B cell (primary cell): ENCODE data around the gene SORL1. TPM values are rescaled to one million over a fixed set of nuclear protein-coding genes. Genes with fewer than 3 reads are reported as not detected.

Source experiments
- ATAC-seq: fragments of 200-7000 bp; cut with Tn5 transposase; one replicate; pipeline ENCODE4 v1.10.0; 2021; ENCODE audit warnings: low read depth, mild to moderate bottlenecking, moderate number of reproducible peaks, moderate library complexity
- CTCF ChIA-PET: fragments of 350-600 bp; sonication (Branson Sonifier 250); formaldehyde crosslinking; loops from one replicate; lab custom pipeline; 2021; ENCODE audit warnings: antibody characterized with exemption, inconsistent platforms; lab: Charles Lee
- POLR2A ChIA-PET: fragments of 350-600 bp; sonication (Branson Sonifier 250); formaldehyde crosslinking; loops from one replicate; lab custom pipeline; 2021; ENCODE audit warnings: antibody characterized with exemption; lab: Charles Lee
- DNase-seq: peaks from one replicate; pipeline ENCODE4 v3.0.0; 2013
- H2AFZ ChIP-seq: 2 replicates; pipeline ENCODE4 v1.6.1; 2012; ENCODE audit warnings: mild to moderate bottlenecking, low read depth, low read length; ENCODE audit not compliant: insufficient read depth, poor library complexity, severe bottlenecking
- H3K27ac ChIP-seq, 2 donors: 1 replicate in 1 of 2; 2 replicates in 1 of 2; pipeline ENCODE4 v1.5.1; 2012 to 2013; ENCODE audit warnings: low read length in 2 of 2, mild to moderate bottlenecking in 2 of 2, moderate library complexity in 1 of 2
- H3K27me3 ChIP-seq, 4 experiments: fragments of 200-600 bp in 1 of 4; sonication (generic) in 1 of 4; replicated peaks in 1 of 4; 1 replicate in 2 of 4; 2 replicates in 2 of 4; pipeline versions ENCODE4 v1.6.1 to v1.7.0; 2013 to 2016; ENCODE audit warnings: low read length in 3 of 4, mild to moderate bottlenecking in 2 of 4, mixed read lengths in 1 of 4, moderate library complexity in 1 of 4; ENCODE audit not compliant: insufficient read depth in 4 of 4, control insufficient read depth in 3 of 4; ENCODE audit errors: control extremely low read depth in 1 of 4
- H3K36me3 ChIP-seq, 2 experiments: replicated peaks in 1 of 2; 1 replicate in 1 of 2; 2 replicates in 1 of 2; pipeline versions ENCODE4 v1.6.1 to v1.7.1; 2013; ENCODE audit warnings: low read length in 1 of 2; ENCODE audit not compliant: insufficient read depth in 2 of 2, control insufficient read depth in 1 of 2; ENCODE audit errors: control extremely low read depth in 1 of 2, extremely low read depth in 1 of 2
- H3K4me1 ChIP-seq, 2 donors: fragments of 200-600 bp in 1 of 2; sonication (generic) in 1 of 2; 1 replicate in 1 of 2; 2 replicates in 1 of 2; pipeline versions ENCODE4 v1.5.1 to v1.6.1; 2013 to 2017; ENCODE audit warnings: low read length in 2 of 2; ENCODE audit not compliant: control insufficient read depth in 2 of 2, insufficient read depth in 2 of 2
- H3K4me2 ChIP-seq: replicated peaks from 2 replicates; pipeline ENCODE3; 2012; ENCODE audit warnings: mild to moderate bottlenecking, low read depth, low read length; ENCODE audit not compliant: poor library complexity, severe bottlenecking
- H3K4me3 ChIP-seq, 5 experiments: fragments of 200-600 bp in 1 of 5; sonication (generic) in 1 of 5; 1 replicate in 3 of 5; 2 replicates in 2 of 5; pipeline versions ENCODE4 v1.5.1 to v1.7.0; 2011 to 2016; ENCODE audit warnings: low read length in 4 of 5, mild to moderate bottlenecking in 4 of 5, low read depth in 2 of 5, control low read depth in 1 of 5, moderate library complexity in 1 of 5; ENCODE audit not compliant: insufficient read depth in 1 of 5; ENCODE audit errors: control extremely low read depth in 1 of 5, extremely low read depth in 1 of 5
- H3K79me2 ChIP-seq: fragments of 200-600 bp; sonication (generic); one replicate; pipeline ENCODE4 v1.6.0; 2016; ENCODE audit warnings: low read length; ENCODE audit not compliant: control insufficient read depth, insufficient read depth
- H3K9ac ChIP-seq: fragments of 200-600 bp; sonication (generic); 2 replicates; pipeline ENCODE4 v1.6.1; 2017; ENCODE audit warnings: mild to moderate bottlenecking, low read length, moderate library complexity
- H3K9me3 ChIP-seq, 3 donors: one replicate each; pipeline versions ENCODE4 v1.6.1 to v1.7.1; 2013; ENCODE audit warnings: low read length in 2 of 3; ENCODE audit not compliant: control insufficient read depth in 2 of 3, insufficient read depth in 1 of 3; ENCODE audit errors: control extremely low read depth in 1 of 3
- H4K20me1 ChIP-seq: 2 replicates; pipeline ENCODE4 v1.6.0; 2012; ENCODE audit warnings: mild to moderate bottlenecking, low read length; ENCODE audit not compliant: insufficient read depth, control insufficient read depth, poor library complexity, severe bottlenecking
- H3K27ac Mint-ChIP-seq: one replicate; pipeline ENCODE4 v1.8.0; 2021; ENCODE audit warnings: mixed read lengths
- H3K27me3 Mint-ChIP-seq: one replicate; pipeline ENCODE4 v1.8.0; 2021; ENCODE audit warnings: mixed read lengths
- H3K4me1 Mint-ChIP-seq: one replicate; pipeline ENCODE4 v1.8.0; 2021; ENCODE audit warnings: mixed read lengths
- H3K4me3 Mint-ChIP-seq: one replicate; pipeline ENCODE4 v1.8.0; 2021; ENCODE audit warnings: mixed read lengths
- H3K9me3 Mint-ChIP-seq: one replicate; pipeline ENCODE4 v1.8.0; 2022; ENCODE audit warnings: mixed read lengths; ENCODE audit not compliant: insufficient read depth
- EZH2 ChIP-seq: IDR thresholded peaks from 2 replicates; pipeline ENCODE4 v1.6.1; 2012; ENCODE audit warnings: borderline replicate concordance, low read depth, mild to moderate bottlenecking, moderate library complexity, low read length; ENCODE audit not compliant: insufficient read depth, poor library complexity, severe bottlenecking
- WGBS: methylation state at CpG from one replicate; pipeline ENCODE4 v1.1.5; 2013; ENCODE audit warnings: missing lambda C conversion rate; ENCODE audit not compliant: insufficient coverage; 5-methylcytosine and 5-hydroxymethylcytosine counted together
- intact Hi-C: fragments of 100-400 bp; cut with micrococcal nuclease; formaldehyde crosslinking; loops from one replicate; pipeline ENCODE4 v1.10.0; 2022
- polyA plus RNA-seq: library from polyadenylated mRNA; depleted of rRNA; stranded (reverse); fragments of >200 nt; gene quantifications from 2 replicates; pipeline ENCODE4 v1.2.3, GENCODE V29; 2012
- total RNA-seq, 2 donors: library from RNA; stranded (reverse); fragments of 120-200 nt in 1 of 2; gene quantifications; 1 replicate in 1 of 2; 2 replicates in 1 of 2; pipeline versions ENCODE4 v1.2.3 to v1.2.4, GENCODE V29; 2013 to 2022
- TF ChIP-seq, protein P1 (sequence below): fragments of 200-600 bp; IDR thresholded peaks from one replicate; pipeline ENCODE4 v1.8.0; 2022; ENCODE audit warnings: antibody characterized with exemption, mild to moderate bottlenecking

The SORL1 gene
- total and polyA plus RNA-seq, 2 donors (not counting 1 experiment from before 2014, with no cell fraction given), result 13.0 to 396 TPM

DNA sequence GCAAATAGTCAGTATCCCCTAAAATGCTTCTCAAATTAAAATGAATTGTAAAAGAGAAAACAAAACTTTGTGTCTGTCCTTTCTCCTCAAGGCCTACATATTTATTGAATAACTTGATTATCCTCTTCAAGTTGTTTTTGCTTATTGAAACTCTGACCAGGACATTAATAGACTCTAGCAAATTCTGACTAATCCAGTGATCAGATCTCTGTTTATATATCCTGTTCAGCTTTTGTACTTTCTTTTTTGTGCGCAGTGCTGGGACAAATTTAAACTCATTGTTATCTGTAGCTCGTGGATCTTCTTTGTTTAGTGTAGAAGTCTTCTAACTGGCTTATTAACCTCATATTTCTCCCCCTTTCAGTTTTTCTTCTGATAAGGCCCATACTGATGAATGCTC, 140.6 kb downstream of the SORL1 start:
- TF ChIP-seq, protein P1, sequence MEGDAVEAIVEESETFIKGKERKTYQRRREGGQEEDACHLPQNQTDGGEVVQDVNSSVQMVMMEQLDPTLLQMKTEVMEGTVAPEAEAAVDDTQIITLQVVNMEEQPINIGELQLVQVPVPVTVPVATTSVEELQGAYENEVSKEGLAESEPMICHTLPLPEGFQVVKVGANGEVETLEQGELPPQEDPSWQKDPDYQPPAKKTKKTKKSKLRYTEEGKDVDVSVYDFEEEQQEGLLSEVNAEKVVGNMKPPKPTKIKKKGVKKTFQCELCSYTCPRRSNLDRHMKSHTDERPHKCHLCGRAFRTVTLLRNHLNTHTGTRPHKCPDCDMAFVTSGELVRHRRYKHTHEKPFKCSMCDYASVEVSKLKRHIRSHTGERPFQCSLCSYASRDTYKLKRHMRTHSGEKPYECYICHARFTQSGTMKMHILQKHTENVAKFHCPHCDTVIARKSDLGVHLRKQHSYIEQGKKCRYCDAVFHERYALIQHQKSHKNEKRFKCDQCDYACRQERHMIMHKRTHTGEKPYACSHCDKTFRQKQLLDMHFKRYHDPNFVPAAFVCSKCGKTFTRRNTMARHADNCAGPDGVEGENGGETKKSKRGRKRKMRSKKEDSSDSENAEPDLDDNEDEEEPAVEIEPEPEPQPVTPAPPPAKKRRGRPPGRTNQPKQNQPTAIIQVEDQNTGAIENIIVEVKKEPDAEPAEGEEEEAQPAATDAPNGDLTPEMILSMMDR, result no peak
- no peak for TF ChIP-seq EZH2
- no peak for ATAC-seq
- H3K27ac Mint-ChIP-seq, result no peak overlapping the region
- DNase-seq, result no peak
- intact Hi-C loops, result loop anchor here (5.0 kb wide), 1 partner anchor 125 kb away; no protein-coding TSS in a partner anchor
- Histone ChIP-seq H3K9ac (no peak overlapping the region), H2AFZ (no peak overlapping the region), H3K4me3 (no peak overlapping the region), H3K36me3 (peaks cover 0 to 39% of the 10 kb centered on the region in 2 experiments), H3K9me3 (no peaks in the 10 kb centered on the region), H4K20me1 (peaks cover 5% of the 10 kb centered on the region), H3K79me2 (no peaks in the 10 kb centered on the region), H3K4me2 (no peak overlapping the region), H3K27me3 (no peaks in the 10 kb centered on the region), H3K4me1 (peaks cover 31 to 32% of the 10 kb centered on the region in 2 donors), H3K27ac (no peak overlapping the region)
- WGBS, result no CpG with 5 or more reads among the region's 2 CpGs
- peaks cover 35% of the 10 kb centered on the region for H3K4me1 Mint-ChIP-seq
- no peaks in the 10 kb centered on the region for H3K9me3 Mint-ChIP-seq
- ChIA-PET POLR2A (no interaction called here), CTCF (interaction anchor here (0.6 to 3.6 kb wide), 7 partner anchors 143 to 400 kb away, joined by 3 to 21 read pairs (median 5); no protein-coding TSS in a partner anchor)
- H3K4me3 Mint-ChIP-seq, result no peak overlapping the region
- H3K27me3 Mint-ChIP-seq, result no peaks in the 10 kb centered on the region

DNA sequence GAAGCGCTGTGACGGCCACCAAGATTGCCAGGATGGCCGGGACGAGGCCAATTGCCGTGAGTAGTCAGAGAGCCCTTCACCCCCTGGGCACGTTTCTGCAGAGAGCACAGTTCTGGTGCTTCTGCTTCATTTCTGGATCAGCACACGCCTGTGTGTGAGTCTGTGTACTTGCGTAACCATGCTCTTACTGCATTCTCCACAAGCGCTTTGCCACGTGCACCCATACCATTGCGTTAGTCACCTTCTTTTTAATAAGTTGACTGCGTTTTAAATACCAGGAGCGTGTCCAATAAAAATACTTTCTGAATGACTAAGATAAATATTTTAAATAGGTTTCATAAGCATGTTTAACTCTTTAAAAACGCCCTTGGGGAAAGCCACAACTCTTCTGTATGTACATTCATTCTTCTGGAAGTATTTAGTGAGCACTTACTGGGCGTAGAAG, 143.6 kb downstream of the SORL1 start:
- POLR2A ChIA-PET, result no interaction called here
- H3K4me3 ChIP-seq, result no peak overlapping the region
- H3K4me1 ChIP-seq, result peaks cover 7 to 9% of the 10 kb centered on the region in 2 donors
- no peak overlapping the region for H3K27ac ChIP-seq
- peaks cover 5% of the 10 kb centered on the region for H4K20me1 ChIP-seq
- ATAC-seq (no peak), DNase-seq (no peak)
- H3K4me2 ChIP-seq, result no peak overlapping the region
- H3K27ac Mint-ChIP-seq, result no peak overlapping the region
- no peaks in the 10 kb centered on the region for H3K9me3 Mint-ChIP-seq
- no peaks in the 10 kb centered on the region for H3K27me3 Mint-ChIP-seq
- no peak overlapping the region for H3K4me3 Mint-ChIP-seq
- no peak overlapping the region for H3K9ac ChIP-seq
- intact Hi-C loops, result no loop called here
- WGBS, result 97% methylated on average over 10 of the region's 15 CpGs
- H3K4me1 Mint-ChIP-seq, result peaks cover 8% of the 10 kb centered on the region
- H3K9me3 ChIP-seq, result no peaks in the 10 kb centered on the region
- H3K79me2 ChIP-seq, result no peaks in the 10 kb centered on the region
- no peak for TF ChIP-seq EZH2
- TF ChIP-seq, protein P1, result no peak
- no peak overlapping the region for H2AFZ ChIP-seq
- CTCF ChIA-PET, result interaction anchor here (0.8 to 2.1 kb wide), 2 partner anchors 276 to 910 kb away, joined by 3 to 8 read pairs; no protein-coding TSS in a partner anchor
- no peaks in the 10 kb centered on the region for H3K27me3 ChIP-seq
- peaks cover 0 to 35% of the 10 kb centered on the region in 2 experiments for H3K36me3 ChIP-seq
